Stimulated activated CD4-positive, alpha-beta T cell treated with anti-CD3 and anti-CD28 coated beads, Interleukin-4, amount 100 ng/mL, for 24 hours (primary cell): ENCODE data around the gene AMOTL2.

Source experiments
- DNase-seq: peaks from one replicate; pipeline ENCODE4 v3.0.0-alpha.2; 2020

Gene AMOTL2

GRCh38 chr3:134365766-134366065 lies 8.5 kb downstream of the AMOTL2 start:
- no peak for DNase-seq

- no peak for DNase-seq
Observed at GRCh38 chr3:134364936-134365765, 9.1 kb downstream of the AMOTL2 start.

GRCh38 chr3:134364061-134364935 lies 9.9 kb downstream of the AMOTL2 start:
- DNase-seq = peak; percentile 26

GRCh38 chr3:134363381-134363755 lies 10.9 kb downstream of the AMOTL2 start:
- no peak for DNase-seq

GRCh38 chr3:134362670-134363380 lies 11.4 kb downstream of the AMOTL2 start:
- DNase-seq = no peak

GRCh38 chr3:134362221-134362620 lies 12.0 kb downstream of the AMOTL2 start:
- no peak for DNase-seq

- DNase-seq = no peak
Observed at GRCh38 chr3:134361162-134361835, 12.9 kb downstream of the AMOTL2 start.

GRCh38 chr3:134360046-134360445 lies 14.2 kb downstream of the AMOTL2 start:
- DNase-seq = no peak

- no peak for DNase-seq
Observed at GRCh38 chr3:134359121-134360010, 14.9 kb downstream of the AMOTL2 start.

- no peak for DNase-seq
Observed at GRCh38 chr3:134357914-134358811, 16.1 kb downstream of the AMOTL2 start.

- no peak for DNase-seq
Observed at GRCh38 chr3:134357261-134357913, 16.9 kb downstream of the AMOTL2 start.

- DNase-seq = no peak
Observed at GRCh38 chr3:134356411-134357040, 17.7 kb downstream of the AMOTL2 start.

GRCh38 chr3:134355416-134355815 lies 18.8 kb downstream of the AMOTL2 start:
- no peak for DNase-seq

GRCh38 chr3:134354612-134355251 lies 19.5 kb downstream of the AMOTL2 start:
- no peak for DNase-seq

- no peak for DNase-seq
Observed at GRCh38 chr3:134353831-134354611, 20.2 kb downstream of the AMOTL2 start.

GRCh38 chr3:134353171-134353825 lies 20.9 kb downstream of the AMOTL2 start:
- no peak for DNase-seq

- no peak for DNase-seq
Observed at GRCh38 chr3:134352031-134352671, 22.1 kb downstream of the AMOTL2 start.
